ENCODE measurements around the gene ITGAE.

ITGAE gene

DNA sequence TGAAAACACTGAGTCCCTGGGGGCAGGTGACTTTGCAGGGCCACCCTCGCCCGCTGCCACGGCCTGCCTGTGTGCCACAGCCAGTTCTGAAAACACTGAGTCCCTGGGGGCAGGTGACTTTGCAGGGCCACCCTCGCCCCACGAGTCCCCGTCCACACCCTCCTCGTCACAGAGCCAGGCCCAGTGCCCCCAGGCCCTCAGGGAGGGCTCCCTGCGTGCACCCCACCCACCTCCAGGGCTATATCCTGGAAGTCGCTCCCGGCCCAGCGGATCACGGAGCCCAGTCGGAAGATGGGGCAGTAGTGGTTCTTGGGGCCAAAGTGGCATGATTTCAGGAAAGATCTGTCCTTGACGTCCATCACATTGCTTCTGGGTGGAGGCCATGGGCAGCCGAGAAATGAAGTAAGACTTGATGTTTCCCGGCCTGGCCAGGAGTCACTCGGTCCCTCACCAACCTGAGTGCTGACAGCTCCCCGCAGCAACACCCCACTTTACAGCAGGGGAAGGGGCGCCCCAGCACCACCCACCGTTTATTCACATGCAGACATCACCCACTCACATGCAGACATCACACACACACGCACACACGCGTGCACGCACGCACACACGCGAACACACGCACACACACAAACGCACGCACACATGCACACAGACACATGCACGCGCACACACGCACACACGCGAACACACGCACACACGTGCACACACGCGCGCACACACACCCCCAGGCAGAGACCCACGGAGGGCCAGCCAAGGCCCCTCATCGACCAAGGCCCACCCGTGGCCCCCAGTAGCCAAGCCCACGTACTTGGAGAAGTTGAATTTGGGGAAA is 111.5 kb downstream of the ITGAE start:
- DNase-seq, result no peak

- no peak for DNase-seq
Observed at GRCh38 chr17:3688852-3689261, 112.1 kb downstream of the ITGAE start.

DNA sequence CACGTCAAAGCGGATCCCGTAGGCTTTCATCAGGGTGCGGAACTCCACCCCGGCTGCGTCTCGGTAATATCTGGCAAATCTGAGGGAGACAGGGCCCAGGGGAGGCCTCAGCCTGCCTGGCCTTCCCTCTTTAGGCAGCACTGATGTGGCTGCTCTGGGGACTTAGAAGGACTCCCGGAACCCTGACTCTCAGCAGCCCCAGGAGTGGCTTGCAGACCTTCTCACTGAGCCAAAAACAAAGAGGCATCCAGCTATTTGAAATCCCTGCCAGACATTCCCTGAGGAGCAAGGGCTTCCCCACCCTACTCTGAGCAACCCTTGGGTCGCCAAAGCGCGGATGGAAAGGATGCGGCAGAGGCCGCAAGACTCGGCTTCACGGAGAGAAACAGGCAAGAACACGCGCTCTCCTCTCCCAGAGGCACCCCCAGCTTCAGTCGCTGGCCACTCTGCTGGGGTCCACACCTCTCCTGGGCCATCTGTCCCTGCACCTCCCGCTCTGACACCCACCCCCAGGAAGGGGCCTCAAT is 112.9 kb downstream of the ITGAE start:
- DNase-seq, result no peak

- no peak for DNase-seq
Observed at GRCh38 chr17:3685174-3685573, 115.8 kb downstream of the ITGAE start.

DNA sequence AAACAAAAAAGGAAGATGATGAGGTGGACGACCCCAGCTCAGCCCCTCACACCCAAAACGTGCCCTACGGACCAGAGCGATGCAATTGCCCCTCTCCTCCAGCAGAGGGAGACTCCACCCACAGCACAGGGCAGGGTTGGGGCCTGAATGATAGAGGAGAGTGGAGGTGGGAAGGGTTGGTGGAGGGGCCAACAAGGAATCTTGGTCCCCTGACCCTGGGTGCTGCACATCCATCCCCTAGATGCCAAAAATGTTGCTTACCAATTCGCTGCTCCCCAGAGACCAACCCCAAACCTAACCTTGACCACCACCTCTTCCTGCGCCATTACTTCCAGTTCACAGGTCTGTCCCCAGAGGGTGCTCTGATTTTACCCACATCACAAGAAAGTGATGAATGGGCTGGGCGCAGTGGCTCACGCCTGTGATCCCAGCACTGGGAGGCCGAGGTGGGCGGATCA is 117.9 kb downstream of the ITGAE start:
- DNase-seq, result peak; percentile 23

GRCh38 chr17:3682033-3682432 is 119.0 kb downstream of the ITGAE start:
- no peak for DNase-seq

- no peak for DNase-seq
Observed at GRCh38 chr17:3681565-3681964, 119.4 kb downstream of the ITGAE start.

- DNase-seq, result no peak
Observed at GRCh38 chr17:3681057-3681456, 119.9 kb downstream of the ITGAE start.

- DNase-seq, result no peak
Observed at GRCh38 chr17:3679531-3680126, 121.4 kb downstream of the ITGAE start.

DNA sequence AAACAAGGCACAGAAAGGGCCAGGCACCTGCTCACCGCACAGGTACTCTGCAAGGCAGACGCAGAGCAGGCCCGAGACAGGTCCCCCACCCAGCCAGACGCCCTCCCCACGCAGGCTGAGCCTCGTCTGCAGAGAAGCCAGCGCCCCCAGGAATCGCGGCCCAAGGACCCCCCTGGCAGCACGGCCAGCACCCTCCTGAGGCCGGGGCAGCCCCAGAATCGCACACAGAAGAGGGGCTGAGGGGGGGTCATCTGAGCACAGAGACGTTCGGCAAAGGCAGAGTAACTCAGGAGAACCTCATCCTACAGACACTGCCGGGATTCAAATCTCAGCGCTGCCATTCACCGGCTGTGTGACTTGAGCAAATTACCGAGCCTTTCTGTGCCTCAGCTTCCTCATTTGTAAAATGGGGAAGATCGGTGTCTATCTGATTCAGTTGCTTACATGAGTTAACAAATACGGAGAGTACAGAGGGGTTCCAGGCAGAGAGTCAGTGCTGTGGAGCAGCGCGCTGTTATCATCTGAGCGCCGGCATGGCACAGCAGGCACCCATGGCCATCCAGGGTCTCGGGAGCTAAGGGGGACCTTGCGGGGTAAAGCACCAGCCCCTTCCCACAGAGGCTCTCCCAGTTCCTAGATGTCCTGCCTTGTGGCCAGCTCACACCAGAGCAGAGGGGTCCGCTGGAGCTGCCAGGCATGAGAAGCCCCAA is 122.0 kb downstream of the ITGAE start:
- DNase-seq, result no peak

GRCh38 chr17:3678095-3678820 is 122.7 kb downstream of the ITGAE start:
- no peak for DNase-seq

DNA sequence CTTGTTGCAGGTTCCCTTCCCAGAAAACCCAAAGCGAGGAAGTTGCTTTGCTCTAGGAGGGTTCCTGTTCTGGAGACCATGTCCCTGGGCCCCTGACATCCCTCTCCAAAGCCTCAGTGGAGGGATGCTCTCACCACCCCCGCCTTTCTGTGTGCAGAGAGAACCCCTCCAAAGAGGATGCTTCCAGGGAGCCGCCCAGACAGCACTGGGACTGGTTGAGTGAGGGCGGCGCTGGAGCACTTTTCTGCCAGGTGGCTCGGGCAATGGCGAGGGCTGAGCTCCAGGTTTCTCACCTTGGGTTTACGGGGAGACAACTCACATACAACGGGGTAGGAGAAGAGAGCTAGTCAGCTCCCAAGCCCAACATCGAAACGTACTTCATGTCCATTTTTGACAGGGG is 125.1 kb downstream of the ITGAE start:
- no peak for DNase-seq

DNA sequence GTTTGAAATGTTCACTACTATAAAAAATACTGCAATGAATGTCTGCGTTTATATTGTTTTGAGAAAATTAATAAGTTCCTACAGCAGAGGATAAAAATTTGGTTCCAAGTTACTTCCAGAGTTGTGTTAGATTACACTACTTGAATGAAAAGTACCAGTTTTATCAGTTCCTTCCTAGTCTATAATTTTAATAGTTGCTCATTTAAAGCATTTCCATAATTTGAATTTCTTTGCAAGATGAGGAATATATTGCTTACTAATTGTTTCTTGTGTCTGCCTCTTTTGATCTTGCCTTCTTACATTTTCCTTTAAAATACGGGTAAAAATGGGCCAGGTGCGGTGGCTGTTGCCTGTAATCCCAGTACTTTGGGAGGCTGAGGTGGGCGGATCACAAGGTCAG is 128.4 kb downstream of the ITGAE start:
- DNase-seq, result no peak

GRCh38 chr17:3669548-3669947 is 131.4 kb downstream of the ITGAE start:
- no peak for DNase-seq

DNA sequence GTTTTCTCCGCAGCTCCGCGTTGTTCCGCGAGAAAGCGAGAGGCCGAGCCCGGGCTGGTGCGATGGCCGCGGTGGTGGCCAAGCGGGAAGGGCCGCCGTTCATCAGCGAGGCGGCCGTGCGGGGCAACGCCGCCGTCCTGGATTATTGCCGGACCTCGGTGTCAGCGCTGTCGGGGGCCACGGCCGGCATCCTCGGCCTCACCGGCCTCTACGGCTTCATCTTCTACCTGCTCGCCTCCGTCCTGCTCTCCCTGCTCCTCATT is 132.0 kb downstream of the ITGAE start:
- no peak for DNase-seq

DNA sequence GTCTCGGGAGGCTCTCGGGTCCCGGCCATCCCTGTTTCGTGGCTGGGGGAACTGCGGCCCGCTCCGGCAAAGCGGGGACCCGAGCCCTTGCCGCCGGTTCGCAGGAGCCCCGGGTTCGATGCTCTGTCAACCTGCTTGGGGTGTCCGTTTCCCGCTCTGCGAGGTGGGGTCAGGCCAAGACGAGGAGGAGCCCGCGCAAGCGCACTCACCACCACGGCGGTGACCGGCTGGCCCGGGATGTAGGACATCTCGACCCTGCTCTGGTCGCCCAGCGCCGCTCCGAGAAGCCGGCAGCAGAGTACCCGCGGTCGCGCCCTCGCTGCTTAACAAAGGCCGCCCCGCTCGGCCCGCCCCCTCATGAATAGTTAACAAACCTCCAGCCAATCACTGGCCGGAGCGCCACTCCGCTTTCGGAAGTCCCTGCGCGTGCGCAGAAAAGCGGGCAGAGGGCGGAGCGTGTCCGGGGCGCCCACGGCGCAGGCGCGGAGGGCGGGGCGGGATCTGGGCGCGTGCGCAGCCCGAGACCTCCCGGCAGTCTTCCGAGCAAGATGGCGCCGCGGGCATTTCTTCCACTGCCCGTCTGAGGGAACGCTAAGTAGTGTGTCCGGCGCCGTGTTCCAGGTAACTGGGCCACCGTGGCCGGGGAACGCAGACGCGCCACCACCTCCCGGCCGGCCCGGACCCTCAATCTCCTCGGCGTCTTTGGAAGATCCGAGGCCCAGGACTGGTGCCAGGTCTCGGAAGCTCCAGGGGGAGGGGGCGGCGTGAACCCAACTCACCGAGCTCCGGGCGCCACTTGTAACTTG is 132.5 kb downstream of the ITGAE start, which contains the start of the genes EMC6 and TAX1BP3:
EMC6 (plus strand) TSS at position 534 of the 806 bp plus-strand sequence. CDS start 335 bp downstream, outside the sequence.
TAX1BP3 (minus strand) TSS at position 300 of the 806 bp plus-strand sequence; CDS start at position 248, 52 bp downstream.
- DNase-seq, result peak; percentile 94

DNA sequence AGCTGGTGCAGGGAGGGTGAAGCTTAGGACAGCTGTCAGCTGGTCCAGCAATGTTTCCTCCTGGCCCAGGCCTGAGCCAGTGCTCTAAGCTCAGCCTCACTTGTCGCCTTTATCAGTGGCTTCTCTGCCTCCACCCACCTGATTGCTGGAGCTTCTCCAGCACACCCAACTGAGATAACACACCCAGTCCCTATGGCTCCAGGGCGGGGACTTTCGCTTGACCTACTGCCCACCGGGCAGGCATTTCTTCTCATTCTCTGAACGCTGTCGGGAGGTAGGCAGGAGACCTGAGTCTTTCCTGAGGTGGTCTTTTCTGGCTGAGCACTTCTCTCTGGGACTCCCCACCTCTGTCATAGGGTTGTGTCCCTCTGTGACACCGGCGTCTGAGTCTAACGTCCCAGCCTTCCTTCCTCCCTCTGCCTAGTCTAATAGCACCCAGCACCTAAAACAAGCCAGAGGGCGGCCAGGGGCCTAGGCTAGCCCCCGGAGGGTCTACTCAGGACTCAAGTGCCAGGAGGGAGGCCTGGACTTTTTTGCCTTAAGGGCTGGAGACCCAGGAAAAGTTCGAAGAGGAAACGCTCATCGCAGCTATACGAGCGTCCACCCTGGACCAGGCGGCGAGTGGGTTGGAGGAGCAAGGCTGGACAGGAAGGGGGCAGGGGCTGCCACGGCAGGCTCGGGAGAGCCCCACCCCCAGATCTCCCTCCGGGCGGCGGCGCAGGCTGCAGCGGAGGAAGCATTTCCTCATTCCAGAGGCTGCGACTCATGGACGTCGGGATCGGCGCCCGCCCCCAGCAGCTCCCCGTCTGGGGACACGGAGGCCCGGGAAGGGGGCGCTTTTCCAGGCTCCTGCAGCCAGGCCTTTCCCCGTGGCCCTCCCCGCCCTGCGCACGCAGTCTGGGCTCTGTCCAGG is 133.4 kb downstream of the ITGAE start:
- peak; percentile 79 for DNase-seq

- DNase-seq, result no peak
Observed at GRCh38 chr17:3666516-3666915, 134.5 kb downstream of the ITGAE start.

DNA sequence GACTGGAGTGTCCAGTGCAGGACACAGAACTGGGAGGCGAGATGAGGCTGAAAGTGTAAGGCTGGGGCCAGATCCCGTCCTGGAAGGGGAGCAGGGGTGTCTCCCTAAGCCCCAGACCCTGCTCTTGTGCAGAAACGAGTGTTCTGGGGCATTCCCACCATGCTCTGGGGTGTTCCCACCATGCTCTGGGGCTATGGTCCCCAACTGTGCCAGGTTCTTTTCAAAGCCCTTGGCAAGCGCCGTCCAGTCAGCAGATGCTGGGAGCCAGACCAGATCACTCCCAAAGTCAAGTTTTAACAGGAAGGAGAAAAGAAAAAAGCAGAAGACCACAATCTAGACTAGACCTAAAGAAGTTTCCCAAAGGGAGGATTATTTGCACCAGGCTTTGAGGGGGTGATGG is 135.2 kb downstream of the ITGAE start:
- no peak for DNase-seq
